Measurements from ENCODE around the gene LRRC8E.

Gene LRRC8E

DNA sequence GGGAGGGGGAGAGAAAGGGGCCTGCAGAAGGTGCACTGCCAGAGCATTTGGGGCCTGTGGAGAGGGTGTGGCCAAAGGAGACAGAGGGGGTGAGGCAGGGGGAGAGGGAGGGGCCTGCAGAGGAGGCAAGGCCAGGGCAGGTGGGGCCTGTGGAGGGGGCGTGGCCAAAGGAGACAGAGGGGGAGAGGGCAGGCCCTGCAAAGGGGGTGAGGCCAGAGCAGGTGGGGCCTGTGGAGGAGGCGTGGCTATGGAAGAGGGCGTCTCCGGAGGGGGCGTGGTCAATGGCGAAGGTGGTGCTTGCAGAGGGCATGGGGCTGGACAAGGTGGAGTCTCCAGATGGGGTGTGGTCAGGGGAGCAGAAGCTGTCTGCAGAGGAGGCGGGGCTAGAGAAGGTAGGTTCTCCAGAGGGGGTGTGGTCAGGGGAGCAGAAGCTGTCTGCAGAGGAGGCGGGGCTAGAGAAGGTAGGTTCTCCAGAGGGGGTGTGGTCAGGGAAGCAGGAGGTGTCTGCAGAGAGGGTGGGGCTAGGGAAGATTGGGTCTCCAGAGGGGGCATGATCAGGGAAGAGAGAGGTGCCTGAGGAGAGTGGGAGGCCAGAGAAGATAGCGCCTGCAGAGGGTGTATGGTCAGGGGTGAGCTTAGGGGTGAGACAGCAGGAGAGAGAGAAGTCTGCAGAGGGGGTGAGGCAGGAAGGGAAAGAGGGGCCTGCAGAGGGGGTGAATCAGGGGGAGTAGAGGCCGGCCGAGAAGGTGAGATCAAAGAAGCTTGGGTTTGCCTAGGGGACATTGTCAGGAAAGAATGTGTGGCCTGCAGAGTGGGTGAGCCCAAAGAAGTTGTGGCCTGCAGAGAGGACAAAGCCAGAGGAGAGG lies 17.5 kb upstream of the LRRC8E start:
- Histone ChIP-seq H2BK120ac (ENCODE audit: low read depth, low read length) (no peak overlapping the region), H2BK5ac (ENCODE audit: low read depth, low read length, poor library complexity, severe bottlenecking) (no peak overlapping the region), H3K4me2 (ENCODE audit: low read length, poor library complexity, severe bottlenecking) (no peak overlapping the region), H3K18ac (ENCODE audit: low read depth in 1 of 2, low read length in 2 of 2) (no peak overlapping the region), H3K14ac (ENCODE audit: low read length in 2 of 2) (no peak overlapping the region), H4K91ac (ENCODE audit: low read length) (peak overlapping the region; percentile 54), H3K36me3 (ENCODE audit: control insufficient read depth in 1 of 2, insufficient read depth in 2 of 2, low read depth in 1 of 2, low read length in 2 of 2) (no peaks in the 10 kb centered on the region), H3K27ac (ENCODE audit: low read length, poor library complexity, severe bottlenecking) (peak overlapping the region; percentile 49), H3K23ac (ENCODE audit: low read length in 2 of 2) (no peak overlapping the region), H4K8ac (ENCODE audit: low read length) (peak overlapping the region; percentile 38), H3K79me1 (replicated peaks; ENCODE audit: low read length, poor library complexity, severe bottlenecking) (no peaks in the 10 kb centered on the region), H3K9ac (ENCODE audit: low read length) (no peak overlapping the region), H3K9me3 (ENCODE audit: control insufficient read depth, low read length) (no peaks in the 10 kb centered on the region), H3K4ac (ENCODE audit: low read depth in 1 of 2, low read length in 2 of 2) (peak overlapping the region in 1 of 2 experiments; percentile 19), H3K4me1 (ENCODE audit: control insufficient read depth, insufficient read depth, low read depth, low read length) (peaks cover 53% of the 10 kb centered on the region), H2AFZ (ENCODE audit: low read depth, low read length) (no peak overlapping the region), H3K27me3 (ENCODE audit: control insufficient read depth in 1 of 2, insufficient read depth in 1 of 2, low read length in 2 of 2) (peaks cover 24 to 62% of the 10 kb centered on the region in 2 experiments), H2BK15ac (ENCODE audit: low read depth, poor library complexity, severe bottlenecking) (no peak overlapping the region), H3K4me3 (ENCODE audit: insufficient read depth in 1 of 2, low read depth in 1 of 2, low read length in 2 of 2) (no peak overlapping the region), H2AK5ac (ENCODE audit: low read length, severe bottlenecking) (no peak overlapping the region), H2BK12ac (ENCODE audit: low read length in 2 of 2) (no peak overlapping the region)
- WGBS = 54% methylated on average over 11 of the region's 11 CpGs
- peak; percentile 56 for DNase-seq

GRCh38 chr19:7871437-7872305 lies 16.6 kb upstream of the LRRC8E start:
- peak overlapping the region; percentile 78 for H3K27ac ChIP-seq (ENCODE audit: low read length, poor library complexity, severe bottlenecking)
- peaks cover 53% of the 10 kb centered on the region for H3K4me1 ChIP-seq (ENCODE audit: control insufficient read depth, insufficient read depth, low read depth, low read length)
- no peak overlapping the region for H3K9ac ChIP-seq (ENCODE audit: low read length)
- H3K27me3 ChIP-seq (ENCODE audit: control insufficient read depth in 1 of 2, insufficient read depth in 1 of 2, low read length in 2 of 2) = peaks cover 30 to 65% of the 10 kb centered on the region in 2 experiments
- no peaks in the 10 kb centered on the region for H3K79me1 ChIP-seq (replicated peaks; ENCODE audit: low read length, poor library complexity, severe bottlenecking)
- no peaks in the 10 kb centered on the region for H3K36me3 ChIP-seq (ENCODE audit: control insufficient read depth in 1 of 2, insufficient read depth in 2 of 2, low read depth in 1 of 2, low read length in 2 of 2)
- H2AFZ ChIP-seq (ENCODE audit: low read depth, low read length) = peak overlapping the region; percentile 95
- peak overlapping the region; percentile 91 for H2BK15ac ChIP-seq (ENCODE audit: low read depth, poor library complexity, severe bottlenecking)
- no peak overlapping the region for H2AK5ac ChIP-seq (ENCODE audit: low read length, severe bottlenecking)
- peak overlapping the region in 1 of 2 experiments; percentile 38 for H3K4ac ChIP-seq (ENCODE audit: low read depth in 1 of 2, low read length in 2 of 2)
- H3K9me3 ChIP-seq (ENCODE audit: control insufficient read depth, low read length) = no peaks in the 10 kb centered on the region
- H3K23ac ChIP-seq (ENCODE audit: low read length in 2 of 2) = no peak overlapping the region
- H2BK120ac ChIP-seq (ENCODE audit: low read depth, low read length) = no peak overlapping the region
- no peak overlapping the region for H2BK5ac ChIP-seq (ENCODE audit: low read depth, low read length, poor library complexity, severe bottlenecking)
- peak overlapping the region; percentile 57 for H3K4me2 ChIP-seq (ENCODE audit: low read length, poor library complexity, severe bottlenecking)
- peak overlapping the region in 1 of 2 experiments; percentile 69 for H3K4me3 ChIP-seq (ENCODE audit: insufficient read depth in 1 of 2, low read depth in 1 of 2, low read length in 2 of 2)
- peak overlapping the region; percentile 73 for H4K8ac ChIP-seq (ENCODE audit: low read length)
- peak overlapping the region; percentile 28 to 75 for H3K18ac ChIP-seq (ENCODE audit: low read depth in 1 of 2, low read length in 2 of 2)
- peak overlapping the region; percentile 75 for H4K91ac ChIP-seq (ENCODE audit: low read length)
- H3K14ac ChIP-seq (ENCODE audit: low read length in 2 of 2) = peak overlapping the region in 1 of 2 experiments; percentile 49
- DNase-seq = peak; percentile 96
- WGBS = 10% methylated on average over 33 of the region's 33 CpGs
- H2BK12ac ChIP-seq (ENCODE audit: low read length in 2 of 2) = peak overlapping the region in 1 of 2 experiments; percentile 84

DNA sequence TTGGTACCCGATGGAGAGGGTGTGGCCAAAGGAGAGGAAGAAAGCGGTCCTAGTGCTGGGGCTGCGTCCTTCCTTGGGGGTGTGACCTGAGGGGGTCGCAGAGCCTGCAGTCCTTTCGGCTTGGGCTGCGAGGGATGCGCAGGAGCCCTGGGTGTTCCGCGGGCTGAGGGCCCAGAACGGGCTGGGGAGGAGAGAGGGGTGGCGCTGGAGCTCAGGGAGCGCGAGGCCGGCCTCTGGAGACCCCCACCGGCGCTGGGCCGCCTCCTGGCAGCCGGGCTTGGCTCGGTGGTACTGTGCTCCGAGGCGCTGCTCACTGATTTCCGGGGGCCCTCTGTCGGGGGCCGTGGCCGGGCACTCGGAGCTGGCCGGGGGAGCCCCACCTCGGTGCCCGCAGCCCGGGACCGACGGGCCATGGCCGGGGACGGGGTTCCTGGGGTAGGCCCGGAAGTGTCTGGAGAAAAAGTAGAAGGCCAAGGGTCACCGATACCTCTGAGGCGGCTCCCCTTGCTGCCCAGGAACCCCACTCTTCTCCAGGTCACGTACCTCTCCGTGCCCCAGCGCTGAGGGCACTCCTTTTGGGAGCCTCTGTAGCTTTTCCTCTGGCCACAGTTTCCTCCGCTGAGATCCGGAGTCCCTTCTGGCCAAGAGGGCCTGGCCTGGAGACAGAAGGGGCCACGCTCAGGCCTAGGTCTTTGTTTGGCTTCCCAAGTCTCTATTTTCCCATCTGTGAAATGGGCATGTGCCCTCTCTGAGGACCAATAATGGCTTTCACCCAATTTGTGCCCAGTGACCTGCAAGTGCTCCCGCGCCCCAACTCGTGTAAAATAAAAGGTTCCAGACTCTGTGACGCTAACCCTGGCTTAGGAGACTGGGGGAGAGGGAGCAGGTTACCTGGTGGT lies 15.8 kb upstream of the LRRC8E start:
- Histone ChIP-seq H3K18ac (ENCODE audit: low read depth in 1 of 2, low read length in 2 of 2) (peak overlapping the region; percentile 28 to 75), H3K4me3 (ENCODE audit: insufficient read depth in 1 of 2, low read depth in 1 of 2, low read length in 2 of 2) (no peak overlapping the region), H3K4ac (ENCODE audit: low read depth in 1 of 2, low read length in 2 of 2) (no peak overlapping the region), H3K79me1 (replicated peaks; ENCODE audit: low read length, poor library complexity, severe bottlenecking) (no peaks in the 10 kb centered on the region), H3K9me3 (ENCODE audit: control insufficient read depth, low read length) (no peaks in the 10 kb centered on the region), H4K91ac (ENCODE audit: low read length) (no peak overlapping the region), H2AFZ (ENCODE audit: low read depth, low read length) (peak overlapping the region; percentile 47), H3K36me3 (ENCODE audit: control insufficient read depth in 1 of 2, insufficient read depth in 2 of 2, low read depth in 1 of 2, low read length in 2 of 2) (no peaks in the 10 kb centered on the region), H3K4me2 (ENCODE audit: low read length, poor library complexity, severe bottlenecking) (peak overlapping the region; percentile 59), H3K27ac (ENCODE audit: low read length, poor library complexity, severe bottlenecking) (no peak overlapping the region), H3K27me3 (ENCODE audit: control insufficient read depth in 1 of 2, insufficient read depth in 1 of 2, low read length in 2 of 2) (peaks cover 30 to 61% of the 10 kb centered on the region in 2 experiments), H2BK15ac (ENCODE audit: low read depth, poor library complexity, severe bottlenecking) (peak overlapping the region; percentile 12), H2BK5ac (ENCODE audit: low read depth, low read length, poor library complexity, severe bottlenecking) (no peak overlapping the region), H3K9ac (ENCODE audit: low read length) (no peak overlapping the region), H2BK12ac (ENCODE audit: low read length in 2 of 2) (peak overlapping the region in 1 of 2 experiments; percentile 61), H3K14ac (ENCODE audit: low read length in 2 of 2) (peak overlapping the region in 1 of 2 experiments; percentile 72), H2BK120ac (ENCODE audit: low read depth, low read length) (no peak overlapping the region), H3K23ac (ENCODE audit: low read length in 2 of 2) (no peak overlapping the region), H2AK5ac (ENCODE audit: low read length, severe bottlenecking) (no peak overlapping the region), H3K4me1 (ENCODE audit: control insufficient read depth, insufficient read depth, low read depth, low read length) (peaks cover 53% of the 10 kb centered on the region), H4K8ac (ENCODE audit: low read length) (no peak overlapping the region)
- DNase-seq = no peak
- WGBS = 52% methylated on average over 43 of the region's 47 CpGs

All from mesenchymal stem cell (in vitro differentiated cells and primary cell).